ENCODE measurements around the gene SLC43A2.
"Not testable (repeated sequence)": the region's sequence is repeated elsewhere in the genome, so short reads cannot be mapped to it uniquely, and the experiment has no call there.

The SLC43A2 gene

GRCh38 chr17:1590029-1590746 lies 38.4 kb downstream of the SLC43A2 start:
- DNase-seq (ENCODE audit: low read depth in 2 of 2) = no peak

- DNase-seq (ENCODE audit: low read depth in 2 of 2) = no peak
These were observed 39.6 kb downstream of the SLC43A2 start for GRCh38 chr17:1588821-1589585.

GRCh38 chr17:1584167-1584566 lies 44.5 kb downstream of the SLC43A2 start:
- no peak for DNase-seq (ENCODE audit: low read depth in 2 of 2)

GRCh38 chr17:1583556-1583955 lies 45.1 kb downstream of the SLC43A2 start:
- DNase-seq (ENCODE audit: low read depth in 2 of 2) = no peak

- no peak for DNase-seq (ENCODE audit: low read depth in 2 of 2)
These were observed 46.3 kb downstream of the SLC43A2 start for GRCh38 chr17:1582374-1582773.

GRCh38 chr17:1580979-1581676 lies 47.5 kb downstream of the SLC43A2 start:
- no peak for DNase-seq (ENCODE audit: low read depth in 2 of 2)

- no peak for DNase-seq (ENCODE audit: low read depth in 2 of 2)
These were observed 50.6 kb downstream of the SLC43A2 start for GRCh38 chr17:1578029-1578428.

GRCh38 chr17:1577583-1578013 lies 51.0 kb downstream of the SLC43A2 start:
- no peak for DNase-seq (ENCODE audit: low read depth in 2 of 2)

- DNase-seq (ENCODE audit: low read depth in 2 of 2) = no peak
These were observed 51.5 kb downstream of the SLC43A2 start for GRCh38 chr17:1577182-1577581.

- DNase-seq (ENCODE audit: low read depth in 2 of 2) = no peak
These were observed 52.1 kb downstream of the SLC43A2 start for GRCh38 chr17:1576500-1576899.

- DNase-seq (ENCODE audit: low read depth in 2 of 2) = no peak
These were observed 53.8 kb downstream of the SLC43A2 start for GRCh38 chr17:1574697-1575471.

- no peak for DNase-seq (ENCODE audit: low read depth in 2 of 2)
These were observed 54.5 kb downstream of the SLC43A2 start for GRCh38 chr17:1573932-1574696.

GRCh38 chr17:1572646-1573045 lies 56.0 kb downstream of the SLC43A2 start:
- not testable (repeated sequence) for DNase-seq (ENCODE audit: low read depth in 2 of 2)

- DNase-seq (ENCODE audit: low read depth in 2 of 2) = no peak
These were observed 57.3 kb downstream of the SLC43A2 start for GRCh38 chr17:1571341-1571704.

- no peak for DNase-seq (ENCODE audit: low read depth in 2 of 2)
These were observed 59.5 kb downstream of the SLC43A2 start for GRCh38 chr17:1568950-1569810.

GRCh38 chr17:1566505-1567199 lies 62.0 kb downstream of the SLC43A2 start:
- no peak for DNase-seq (ENCODE audit: low read depth in 2 of 2)

GRCh38 chr17:1565877-1566276 lies 62.8 kb downstream of the SLC43A2 start:
- no peak for DNase-seq (ENCODE audit: low read depth in 2 of 2)

- DNase-seq (ENCODE audit: low read depth in 2 of 2) = no peak
These were observed 64.6 kb downstream of the SLC43A2 start for GRCh38 chr17:1563786-1564613.

- not testable (repeated sequence) for DNase-seq (ENCODE audit: low read depth in 2 of 2)
These were observed 65.2 kb downstream of the SLC43A2 start for GRCh38 chr17:1563471-1563785.

Measured in stimulated activated CD8-positive, alpha-beta memory T cell treated with anti-CD3 and anti-CD28 coated beads, Interleukin-7, amount 100 ng/mL, for 1 hour (primary cell).